Ovary (tissue), 9 donors: Measurements from ENCODE around the gene CROCC. TPM values are rescaled to one million over a fixed set of nuclear protein-coding genes. Genes with fewer than 3 reads are reported as not detected.
"Not testable (repeated sequence)": the region's sequence is repeated elsewhere in the genome, so short reads cannot be mapped to it uniquely, and the experiment has no call there.

Experiments used
- DNase-seq, 5 donors: peaks; one replicate each; pipeline ENCODE4 v3.0.0-alpha.2; 2019 to 2020
- H3K27ac ChIP-seq, 2 donors: fragments of 200-600 bp; one replicate each; pipeline versions ENCODE4 v1.5.1 to v1.8.0; 2019 to 2022
- H3K27me3 ChIP-seq: fragments of 200-600 bp; one replicate; pipeline ENCODE4 v1.8.0; 2022
- H3K36me3 ChIP-seq: fragments of 200-600 bp; sonication (generic); one replicate; pipeline ENCODE4 v1.5.1; 2019
- H3K4me1 ChIP-seq: one replicate; pipeline ENCODE4 v1.8.1; 2013; ENCODE audit warnings: mild to moderate bottlenecking, moderate library complexity; ENCODE audit not compliant: insufficient read depth
- H3K4me3 ChIP-seq: fragments of 200-600 bp; sonication (generic); one replicate; pipeline ENCODE4 v1.5.1; 2017
- H3K9me3 ChIP-seq, 2 donors: fragments of 200-600 bp in 1 of 2; sonication (generic) in 1 of 2; one replicate each; pipeline versions ENCODE4 v1.5.1 to v1.8.1; 2013 to 2019; ENCODE audit warnings: mild to moderate bottlenecking in 1 of 2, moderate library complexity in 1 of 2
- EP300 ChIP-seq: sonication (generic); formaldehyde crosslinking; IDR thresholded peaks from one replicate; pipeline ENCODE4 v1.6.1; 2017; ENCODE audit warnings: antibody characterized with exemption
- POLR2A ChIP-seq: fragments of 450-650 bp; IDR thresholded peaks from one replicate; pipeline ENCODE4 v1.6.1; 2017; ENCODE audit warnings: antibody characterized with exemption, mild to moderate bottlenecking, moderate library complexity
- WGBS, 3 donors: extraction: QIAGEN DNeasy Blood & Tissue Kit in 1 of 3; methylation state at CpG; one replicate each; pipeline versions ENCODE4 v1.1.5 to v1.1.7; 2013 to 2017; 5-methylcytosine and 5-hydroxymethylcytosine counted together
- intact Hi-C, 4 donors: fragments of 100-400 bp; cut with DNase I; formaldehyde crosslinking; loops; one replicate each; pipeline versions ENCODE4 v1.11.0 to v1.15.1; 2022 to 2023
- polyA plus RNA-seq, 2 donors: library from polyadenylated mRNA; stranded (reverse); fragments of 200-250 nt in 1 of 2; fragments of 350-450 nt in 1 of 2; fragmentation: Illumina TruSeq in 1 of 2; extraction: RNeasy Lipid Tissue Mini Kit (QIAGEN cat#74804) in 1 of 2; gene quantifications; one replicate each; pipeline ENCODE4 v1.2.3, GENCODE V29; 2013 to 2014
- total RNA-seq, 7 donors: library from RNA; depleted of rRNA in 2 of 7; stranded (reverse); fragments of >200 nt in 2 of 7; fragmentation: NEBNext Ultra II Directional in 3 of 7; extraction: Animal tissue kit (Norgen Biotek cat#: 25700) in 3 of 7; gene quantifications; one replicate each; pipeline versions ENCODE4 v1.1.0 to v1.2.4, GENCODE V29; 2016 to 2023
- TF ChIP-seq, protein P1 (sequence below), 3 donors: fragments of 450-650 bp in 2 of 3; fragments of 200-600 bp in 1 of 3; IDR thresholded peaks; one replicate each; pipeline versions ENCODE4 v1.5.1 to v1.8.0; 2016 to 2022; ENCODE audit warnings: antibody characterized with exemption in 3 of 3, mild to moderate bottlenecking in 1 of 3
- donor health status: DM: no; HTN: no; CAD: no; lungs with moderate emphysema.
- donor health status: DM: no; HTN: no; CAD: no.
- donor health status: Bipolar disorder and iron deficiency.
- donor health status: DM: yes; HTN: yes; CAD: no.
- donor health status: DM: no; HTN: no; CAD: no.
- donor health status: DM: yes; HTN: yes; CAD: no.

CROCC gene
- total and polyA plus RNA-seq, 9 donors = 1.7 to 49.1 (median 33.6) TPM

- intact Hi-C loops = no loop called here
- DNase-seq = no peak
- 76 to 88% (median 77%) methylated on average over 11 of the region's 11 CpGs for WGBS, 3 donors
- Histone ChIP-seq H3K27me3 (no peaks in the 10 kb centered on the region), H3K4me3 (no peak overlapping the region), H3K36me3 (no peaks in the 10 kb centered on the region), H3K9me3 (no peaks in the 10 kb centered on the region), H3K27ac (peak overlapping the region in 1 of 2 donors; percentile 99), H3K4me1 (no peaks in the 10 kb centered on the region)
- TF ChIP-seq, protein P1, sequence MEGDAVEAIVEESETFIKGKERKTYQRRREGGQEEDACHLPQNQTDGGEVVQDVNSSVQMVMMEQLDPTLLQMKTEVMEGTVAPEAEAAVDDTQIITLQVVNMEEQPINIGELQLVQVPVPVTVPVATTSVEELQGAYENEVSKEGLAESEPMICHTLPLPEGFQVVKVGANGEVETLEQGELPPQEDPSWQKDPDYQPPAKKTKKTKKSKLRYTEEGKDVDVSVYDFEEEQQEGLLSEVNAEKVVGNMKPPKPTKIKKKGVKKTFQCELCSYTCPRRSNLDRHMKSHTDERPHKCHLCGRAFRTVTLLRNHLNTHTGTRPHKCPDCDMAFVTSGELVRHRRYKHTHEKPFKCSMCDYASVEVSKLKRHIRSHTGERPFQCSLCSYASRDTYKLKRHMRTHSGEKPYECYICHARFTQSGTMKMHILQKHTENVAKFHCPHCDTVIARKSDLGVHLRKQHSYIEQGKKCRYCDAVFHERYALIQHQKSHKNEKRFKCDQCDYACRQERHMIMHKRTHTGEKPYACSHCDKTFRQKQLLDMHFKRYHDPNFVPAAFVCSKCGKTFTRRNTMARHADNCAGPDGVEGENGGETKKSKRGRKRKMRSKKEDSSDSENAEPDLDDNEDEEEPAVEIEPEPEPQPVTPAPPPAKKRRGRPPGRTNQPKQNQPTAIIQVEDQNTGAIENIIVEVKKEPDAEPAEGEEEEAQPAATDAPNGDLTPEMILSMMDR (IDR thresholded peaks at IDR 0.05) = no peak
- TF ChIP-seq POLR2A (no peak), EP300 (no peak)
These were observed 15.6 kb upstream of the CROCC start for GRCh38 chr1:16905868-16906702.

GRCh38 chr1:16906873-16907272, 14.9 kb upstream of the CROCC start:
- DNase-seq = no peak
- intact Hi-C loops = no loop called here
- Histone ChIP-seq H3K27ac (no peak overlapping the region), H3K27me3 (no peaks in the 10 kb centered on the region), H3K4me1 (no peaks in the 10 kb centered on the region), H3K36me3 (no peaks in the 10 kb centered on the region), H3K9me3 (no peaks in the 10 kb centered on the region), H3K4me3 (no peak overlapping the region)
- TF ChIP-seq, protein P1 (IDR thresholded peaks at IDR 0.05) = no peak
- no peak for TF ChIP-seq EP300
- TF ChIP-seq POLR2A = no peak
- WGBS, 3 donors = 87 to 94% (median 89%) methylated on average over 4 of the region's 4 CpGs

GRCh38 chr1:16907870-16908758, 13.6 kb upstream of the CROCC start:
- H3K27me3 ChIP-seq = no peaks in the 10 kb centered on the region
- H3K27ac ChIP-seq = no peak overlapping the region
- H3K9me3 ChIP-seq = no peaks in the 10 kb centered on the region
- intact Hi-C loops = no loop called here
- peaks cover under 1% of the 10 kb centered on the region for H3K4me1 ChIP-seq
- DNase-seq = peak in 1 of 5 donors; percentile 26
- H3K36me3 ChIP-seq = no peaks in the 10 kb centered on the region
- TF ChIP-seq POLR2A = no peak
- TF ChIP-seq EP300 = no peak
- TF ChIP-seq, protein P1 (IDR thresholded peaks at IDR 0.05) = no peak
- 86 to 89% (median 86%) methylated on average over 15 of the region's 15 CpGs for WGBS, 3 donors
- H3K4me3 ChIP-seq = no peak overlapping the region

DNA sequence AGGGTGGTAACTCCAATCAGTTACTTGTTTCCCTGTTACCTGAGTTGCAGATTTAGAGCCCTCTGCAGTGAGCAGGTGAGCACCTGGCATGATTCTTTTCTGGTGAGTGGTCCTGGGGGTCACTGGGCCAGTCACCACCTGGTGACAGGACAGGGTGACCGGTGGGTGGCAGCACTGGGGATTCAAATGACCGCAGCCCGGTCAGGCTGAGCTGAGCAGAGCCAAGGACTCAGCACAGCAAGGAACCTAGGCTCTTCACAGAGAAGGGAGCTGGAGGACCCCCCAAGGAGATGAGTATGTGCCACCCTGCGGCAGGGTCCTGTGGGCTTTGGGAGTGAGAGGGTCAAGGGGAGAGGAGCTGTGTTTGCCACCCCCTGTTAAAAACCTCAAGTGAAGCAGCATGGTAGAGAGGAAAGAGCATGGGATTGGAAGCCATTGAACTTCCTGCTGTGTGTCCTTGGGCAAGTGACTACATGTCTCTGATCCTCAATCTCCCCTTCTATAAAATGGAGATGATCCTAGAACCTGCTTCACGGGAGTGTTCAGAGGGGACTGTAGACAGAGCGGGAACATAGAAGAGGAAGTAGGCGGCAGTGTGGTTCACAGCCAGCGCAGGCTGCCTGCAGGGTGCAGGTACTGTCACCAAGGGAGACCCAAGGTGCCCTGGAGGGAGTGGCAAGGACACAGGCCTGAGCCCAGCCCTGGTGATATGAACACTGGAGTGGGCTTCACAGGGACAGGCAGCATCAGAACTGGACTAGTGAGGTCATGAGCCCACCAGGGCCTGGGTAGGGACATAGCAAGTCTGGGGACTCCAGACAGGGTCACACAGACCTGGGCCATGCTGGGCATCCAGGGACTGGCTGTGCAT, 9.6 kb upstream of the CROCC start:
- H3K27ac ChIP-seq, H3K27me3 ChIP-seq, H3K36me3 ChIP-seq, H3K4me3 ChIP-seq, H3K4me1 ChIP-seq, intact Hi-C loops, H3K9me3 ChIP-seq: not testable (repeated sequence)
- WGBS, 3 donors = 87 to 91% (median 90%) methylated on average over 8 of the region's 8 CpGs
- peak in 2 of 5 donors; percentile 29 to 39 for DNase-seq

DNA sequence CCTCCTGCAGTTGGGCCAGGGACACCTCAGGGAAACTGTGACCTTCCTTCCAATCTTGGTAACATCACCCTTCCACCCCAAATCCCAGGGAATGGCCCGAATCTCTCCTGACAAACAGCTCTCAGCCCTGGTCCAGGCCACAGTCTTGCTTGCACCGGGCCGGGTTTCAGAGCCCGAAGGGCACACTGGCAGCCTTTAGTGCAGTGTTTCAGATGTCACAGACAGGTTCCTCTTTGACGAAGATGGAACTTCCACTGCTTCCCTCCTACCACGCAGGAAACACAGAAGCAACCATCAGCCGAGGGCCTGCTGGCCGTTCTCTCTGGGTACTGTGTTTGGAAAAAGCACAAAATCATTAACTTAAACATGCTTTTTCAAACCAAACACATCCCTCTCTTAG, 9.0 kb upstream of the CROCC start:
- H3K4me1 ChIP-seq, H3K9me3 ChIP-seq, H3K36me3 ChIP-seq, H3K27ac ChIP-seq, H3K4me3 ChIP-seq, H3K27me3 ChIP-seq, intact Hi-C loops: not testable (repeated sequence)
- peak in 1 of 5 donors; percentile 43 for DNase-seq
- 78 to 81% (median 81%) methylated on average over 8 of the region's 8 CpGs for WGBS, 3 donors
